Skeletal muscle satellite cell (primary cell): ENCODE results near the gene DZIP1L.

ENCODE experiments used
- H3K27me3 ChIP-seq: 2 replicates; pipeline ENCODE4 v1.7.0; 2013; ENCODE audit warnings: low read length; ENCODE audit not compliant: control insufficient read depth, insufficient read depth
- H3K36me3 ChIP-seq: 2 replicates; pipeline ENCODE4 v1.7.0; 2013; ENCODE audit warnings: mild to moderate bottlenecking, control low read depth, low read length; ENCODE audit not compliant: insufficient read depth
- H3K4me1 ChIP-seq: 2 replicates; pipeline ENCODE4 v1.7.0; 2013; ENCODE audit warnings: low read length; ENCODE audit not compliant: control insufficient read depth, insufficient read depth
- H3K4me2 ChIP-seq: 2 replicates; pipeline ENCODE4 v1.7.0; 2013; ENCODE audit warnings: mild to moderate bottlenecking, low read length
- H3K4me3 ChIP-seq: 2 replicates; pipeline ENCODE4 v1.7.0; 2013; ENCODE audit warnings: low read length
- H3K9ac ChIP-seq: 2 replicates; pipeline ENCODE4 v1.7.0; 2013; ENCODE audit warnings: mild to moderate bottlenecking, low read depth, low read length, moderate library complexity
- H3K9me3 ChIP-seq: replicated peaks from 2 replicates; pipeline ENCODE4 v1.7.0; 2013; ENCODE audit warnings: mild to moderate bottlenecking, control low read depth, low read length

DZIP1L gene

DNA sequence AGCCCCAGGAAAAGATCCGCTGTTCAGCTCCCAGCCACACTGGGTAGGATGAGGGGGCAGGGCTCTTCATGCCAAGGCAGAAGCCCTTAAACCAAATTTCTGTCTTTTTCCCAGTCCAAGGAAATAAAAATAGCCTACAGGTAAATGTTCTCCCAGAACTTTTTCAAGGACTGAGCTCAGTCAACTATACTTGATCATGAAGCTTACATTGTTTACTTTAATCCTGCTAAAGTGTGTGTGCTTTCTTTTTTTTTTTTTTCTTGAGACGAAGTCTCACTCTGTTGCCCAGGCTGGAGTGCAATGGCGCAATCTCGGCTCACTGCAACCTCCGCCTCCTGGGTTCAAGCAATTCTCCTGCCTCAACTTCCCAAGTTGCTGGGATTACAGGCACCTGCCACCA is 87.6 kb downstream of the DZIP1L start:
- no peak overlapping the region for H3K4me2 ChIP-seq
- no peaks in the 10 kb centered on the region for H3K4me1 ChIP-seq
- no peak overlapping the region for H3K4me3 ChIP-seq
- H3K9ac ChIP-seq, result no peak overlapping the region
- H3K27me3 ChIP-seq, result no peaks in the 10 kb centered on the region
- peaks cover 17% of the 10 kb centered on the region for H3K36me3 ChIP-seq
- H3K9me3 ChIP-seq, result no peaks in the 10 kb centered on the region

GRCh38 chr3:138025553-138025952 is 89.9 kb downstream of the DZIP1L start:
- H3K9me3 ChIP-seq, result no peaks in the 10 kb centered on the region
- H3K36me3 ChIP-seq, result peaks cover 14% of the 10 kb centered on the region
- no peak overlapping the region for H3K4me2 ChIP-seq
- no peak overlapping the region for H3K9ac ChIP-seq
- H3K4me3 ChIP-seq, result no peak overlapping the region
- no peaks in the 10 kb centered on the region for H3K4me1 ChIP-seq
- H3K27me3 ChIP-seq, result no peaks in the 10 kb centered on the region

DNA sequence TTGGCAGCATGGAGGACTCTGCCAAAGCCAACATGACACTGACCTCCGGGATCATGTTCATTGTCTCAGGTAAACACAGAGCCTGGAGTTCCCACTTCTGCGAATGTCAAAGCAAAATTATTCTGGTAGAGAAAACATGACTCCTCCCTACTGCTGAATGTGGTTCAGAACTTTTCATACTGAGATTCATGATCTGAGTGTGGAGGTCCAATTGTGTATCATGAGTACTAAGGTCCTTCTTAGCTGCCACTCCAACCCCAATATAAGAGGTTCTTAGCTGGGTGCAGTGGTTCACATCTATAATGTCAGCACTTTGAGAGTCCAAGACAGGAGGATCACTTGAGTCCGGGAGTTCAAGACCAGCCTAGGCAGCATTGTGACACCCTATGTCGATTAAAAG is 91.7 kb downstream of the DZIP1L start:
- no peak overlapping the region for H3K4me3 ChIP-seq
- H3K4me2 ChIP-seq, result no peak overlapping the region
- peaks cover 10% of the 10 kb centered on the region for H3K36me3 ChIP-seq
- no peaks in the 10 kb centered on the region for H3K27me3 ChIP-seq
- no peaks in the 10 kb centered on the region for H3K9me3 ChIP-seq
- no peaks in the 10 kb centered on the region for H3K4me1 ChIP-seq
- H3K9ac ChIP-seq, result no peak overlapping the region

DNA sequence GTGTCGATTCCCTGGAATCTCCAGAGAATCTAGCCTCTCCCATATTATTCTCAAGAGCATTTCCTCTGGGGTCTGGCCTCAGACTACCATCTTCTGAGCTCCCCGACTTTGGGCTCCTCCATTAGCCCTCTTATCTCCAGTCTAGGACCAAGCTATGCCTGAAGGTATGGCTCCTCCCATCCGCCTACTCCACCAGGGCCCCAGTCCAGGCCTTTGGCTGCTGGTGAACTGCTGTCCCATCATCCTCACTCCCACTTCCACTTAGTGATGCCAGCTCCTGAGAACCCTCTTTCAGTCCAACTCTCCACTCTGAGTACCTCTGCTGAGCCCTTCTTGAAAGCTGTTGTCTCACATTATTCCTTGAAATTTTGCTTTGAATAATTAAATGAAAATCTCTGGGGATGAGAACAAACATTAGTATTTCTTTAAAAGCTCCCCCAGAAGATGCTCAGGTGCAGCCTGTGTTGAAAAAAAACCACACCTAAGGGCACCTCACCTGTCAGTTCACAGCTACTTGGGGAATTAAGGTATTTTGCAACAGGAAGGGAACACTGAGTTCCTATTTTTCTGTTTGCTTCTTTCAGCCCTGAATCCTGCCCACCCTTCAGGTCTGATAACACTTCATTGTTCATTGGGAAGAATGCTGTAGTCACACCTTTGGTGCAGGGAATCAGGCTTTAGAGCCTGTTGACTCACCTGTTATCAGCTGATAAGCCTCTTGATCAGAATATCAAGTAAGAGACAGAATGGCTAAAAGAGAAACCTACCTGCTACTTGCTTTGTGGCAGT is 95.9 kb downstream of the DZIP1L start:
- no peak overlapping the region for H3K9ac ChIP-seq
- peaks cover 8% of the 10 kb centered on the region for H3K36me3 ChIP-seq
- no peaks in the 10 kb centered on the region for H3K9me3 ChIP-seq
- H3K4me3 ChIP-seq, result no peak overlapping the region
- H3K4me1 ChIP-seq, result no peaks in the 10 kb centered on the region
- no peaks in the 10 kb centered on the region for H3K27me3 ChIP-seq
- H3K4me2 ChIP-seq, result no peak overlapping the region

GRCh38 chr3:138016065-138016464 is 99.3 kb downstream of the DZIP1L start:
- Histone ChIP-seq H3K9ac (no peak overlapping the region), H3K4me3 (no peak overlapping the region), H3K4me1 (no peaks in the 10 kb centered on the region), H3K4me2 (no peak overlapping the region), H3K9me3 (no peaks in the 10 kb centered on the region), H3K27me3 (no peaks in the 10 kb centered on the region), H3K36me3 (peaks cover 3% of the 10 kb centered on the region)

DNA sequence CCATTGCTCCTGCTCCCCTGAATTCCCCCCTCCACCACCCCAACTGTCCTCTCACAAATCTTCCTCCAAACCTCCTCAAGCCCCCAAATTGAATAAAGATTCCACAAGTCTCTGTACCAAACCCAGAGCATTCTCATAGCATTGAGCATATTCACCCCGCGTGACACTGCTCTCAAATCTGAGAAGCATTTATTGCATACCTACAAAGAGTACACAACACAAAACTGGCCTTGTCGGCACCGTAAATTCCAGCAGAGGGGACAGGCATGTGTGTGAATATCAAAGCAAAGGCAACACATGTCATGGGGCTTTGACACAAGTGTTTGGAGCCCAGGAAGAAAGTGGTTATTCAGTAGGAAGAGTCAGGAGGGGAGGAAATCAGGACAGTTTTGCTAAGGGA is 102.9 kb downstream of the DZIP1L start:
- H3K4me3 ChIP-seq, result no peak overlapping the region
- no peaks in the 10 kb centered on the region for H3K4me1 ChIP-seq
- no peak overlapping the region for H3K9ac ChIP-seq
- peaks cover under 1% of the 10 kb centered on the region for H3K36me3 ChIP-seq
- H3K9me3 ChIP-seq, result no peaks in the 10 kb centered on the region
- H3K4me2 ChIP-seq, result no peak overlapping the region
- no peaks in the 10 kb centered on the region for H3K27me3 ChIP-seq
